Loucy (cell line): ENCODE measurements around the gene FNDC3A.

ENCODE experiments used
- EZH2phosphoT487 ChIP-seq: fragments of 200-600 bp; IDR thresholded peaks from 2 replicates; pipeline ENCODE4 v1.6.1; 2018; ENCODE audit warnings: antibody characterized with exemption, mild to moderate bottlenecking, moderate library complexity, borderline replicate concordance
- TF ChIP-seq, protein P1 (sequence below): fragments of 200-600 bp; sonication (generic); conservative IDR thresholded peaks from 2 replicates; pipeline ENCODE4 v1.5.1; 2014; ENCODE audit warnings: mild to moderate bottlenecking, antibody characterized with exemption, low read length

DNA sequence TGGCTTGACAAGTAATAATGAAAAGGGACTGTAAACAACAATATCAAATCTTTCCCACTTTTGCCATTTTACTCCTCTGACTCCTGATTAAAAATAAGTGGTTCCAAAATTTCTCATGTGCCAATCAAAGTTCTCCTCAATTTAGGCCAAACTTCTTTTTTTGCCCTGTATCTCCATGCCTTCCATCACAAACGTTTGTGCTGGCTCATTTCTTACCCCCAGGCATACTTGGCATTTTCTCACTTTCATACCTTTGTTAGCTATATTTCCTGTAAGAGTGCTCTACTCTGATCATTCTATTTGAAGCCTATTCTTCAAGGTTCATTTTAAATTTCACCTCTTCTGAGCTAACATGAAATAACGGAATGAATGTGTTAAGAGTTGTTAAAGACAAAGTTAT is 10.0 kb upstream of the FNDC3A start:
- TF ChIP-seq, protein P1, sequence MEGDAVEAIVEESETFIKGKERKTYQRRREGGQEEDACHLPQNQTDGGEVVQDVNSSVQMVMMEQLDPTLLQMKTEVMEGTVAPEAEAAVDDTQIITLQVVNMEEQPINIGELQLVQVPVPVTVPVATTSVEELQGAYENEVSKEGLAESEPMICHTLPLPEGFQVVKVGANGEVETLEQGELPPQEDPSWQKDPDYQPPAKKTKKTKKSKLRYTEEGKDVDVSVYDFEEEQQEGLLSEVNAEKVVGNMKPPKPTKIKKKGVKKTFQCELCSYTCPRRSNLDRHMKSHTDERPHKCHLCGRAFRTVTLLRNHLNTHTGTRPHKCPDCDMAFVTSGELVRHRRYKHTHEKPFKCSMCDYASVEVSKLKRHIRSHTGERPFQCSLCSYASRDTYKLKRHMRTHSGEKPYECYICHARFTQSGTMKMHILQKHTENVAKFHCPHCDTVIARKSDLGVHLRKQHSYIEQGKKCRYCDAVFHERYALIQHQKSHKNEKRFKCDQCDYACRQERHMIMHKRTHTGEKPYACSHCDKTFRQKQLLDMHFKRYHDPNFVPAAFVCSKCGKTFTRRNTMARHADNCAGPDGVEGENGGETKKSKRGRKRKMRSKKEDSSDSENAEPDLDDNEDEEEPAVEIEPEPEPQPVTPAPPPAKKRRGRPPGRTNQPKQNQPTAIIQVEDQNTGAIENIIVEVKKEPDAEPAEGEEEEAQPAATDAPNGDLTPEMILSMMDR: no peak
- no peak for TF ChIP-seq EZH2phosphoT487
